Measurements from ENCODE around the gene CKS2.

Gene CKS2

DNA sequence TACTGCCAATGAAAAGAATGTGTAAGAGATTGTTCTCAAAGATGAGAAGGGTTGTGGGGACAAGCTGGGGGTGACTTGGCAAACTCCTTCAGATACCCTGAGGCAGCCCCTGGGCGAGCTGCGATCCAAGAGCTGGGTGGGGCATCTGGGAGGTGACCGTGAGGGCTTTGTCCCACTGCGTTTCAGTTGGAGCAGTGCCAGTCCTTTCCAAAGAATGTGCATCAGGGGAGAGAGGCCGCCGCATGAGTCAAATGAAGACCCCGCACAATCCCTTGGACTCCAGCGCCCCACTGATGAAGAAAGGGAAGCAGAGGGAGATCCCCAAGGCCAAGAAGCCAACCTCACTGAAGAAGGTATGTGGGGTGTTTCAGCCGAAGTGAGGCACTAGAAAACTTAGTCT is 35.7 kb downstream of the CKS2 start:
- DNase-seq = no peak

DNA sequence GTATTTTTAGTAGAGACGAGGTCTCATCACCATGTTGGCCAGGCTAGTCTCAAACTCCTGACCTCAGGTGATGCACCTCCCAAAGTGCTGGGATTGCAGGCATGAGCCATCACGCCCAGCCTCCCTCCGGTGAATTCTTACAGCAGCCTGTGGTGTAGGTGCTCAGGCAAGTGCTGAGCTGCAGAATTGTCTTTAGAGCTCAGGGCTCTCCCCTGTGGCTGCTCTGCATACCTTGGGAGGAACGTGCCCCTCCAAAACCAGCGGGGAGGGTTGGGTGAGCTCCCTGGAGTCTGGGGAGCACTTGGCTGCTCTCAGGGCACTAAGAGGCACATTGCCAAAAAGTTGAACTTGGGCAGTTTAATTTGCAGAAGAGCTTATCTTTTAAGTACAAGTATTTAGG is 36.7 kb downstream of the CKS2 start:
- DNase-seq = no peak

DNA sequence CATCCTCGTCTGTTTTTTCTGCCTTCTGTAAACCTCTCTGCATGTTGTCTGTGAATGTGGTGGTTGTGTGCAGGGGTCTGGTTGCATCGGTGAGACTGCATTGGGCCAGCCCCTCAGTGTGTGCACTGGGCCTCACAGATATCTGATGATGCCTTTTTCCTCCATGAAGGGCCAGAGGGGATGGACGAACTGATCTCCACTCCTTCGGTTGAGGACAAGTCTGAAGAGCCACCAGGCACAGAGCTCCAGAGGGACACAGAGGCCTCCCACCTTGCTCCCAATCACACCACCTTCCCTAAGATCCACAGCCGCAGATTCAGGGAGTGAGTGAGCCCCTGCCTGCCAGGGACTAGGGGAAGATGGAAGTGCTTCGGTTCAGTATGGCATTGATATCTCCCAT is 38.6 kb downstream of the CKS2 start:
- DNase-seq = no peak

DNA sequence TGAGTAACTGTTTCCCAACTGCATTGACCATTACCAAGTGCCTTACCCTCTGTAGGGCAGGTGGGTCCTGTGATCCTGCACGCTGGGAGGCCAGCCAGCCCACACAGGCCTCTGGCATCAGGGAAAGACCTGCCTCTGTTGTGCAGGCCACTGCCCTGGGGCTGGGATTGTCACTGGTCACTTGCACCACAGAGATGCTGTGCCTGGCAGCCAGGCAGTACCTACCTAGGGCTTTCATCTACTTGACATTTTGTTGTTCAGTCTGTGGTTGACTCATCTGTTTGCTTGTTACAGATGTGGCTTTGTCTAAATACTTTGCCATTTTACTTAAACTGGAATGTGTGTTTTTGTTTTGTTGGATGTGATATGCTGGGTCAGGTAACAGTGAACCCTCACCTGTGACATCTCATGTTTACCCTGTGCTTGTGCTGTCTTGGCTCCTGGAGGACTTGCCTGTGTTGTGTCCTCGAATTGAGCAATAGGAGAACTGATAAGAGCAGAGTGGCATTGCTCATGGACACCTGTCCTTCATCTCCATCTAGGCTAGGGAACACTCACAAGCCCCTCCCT is 40.1 kb downstream of the CKS2 start:
- DNase-seq = no peak

DNA sequence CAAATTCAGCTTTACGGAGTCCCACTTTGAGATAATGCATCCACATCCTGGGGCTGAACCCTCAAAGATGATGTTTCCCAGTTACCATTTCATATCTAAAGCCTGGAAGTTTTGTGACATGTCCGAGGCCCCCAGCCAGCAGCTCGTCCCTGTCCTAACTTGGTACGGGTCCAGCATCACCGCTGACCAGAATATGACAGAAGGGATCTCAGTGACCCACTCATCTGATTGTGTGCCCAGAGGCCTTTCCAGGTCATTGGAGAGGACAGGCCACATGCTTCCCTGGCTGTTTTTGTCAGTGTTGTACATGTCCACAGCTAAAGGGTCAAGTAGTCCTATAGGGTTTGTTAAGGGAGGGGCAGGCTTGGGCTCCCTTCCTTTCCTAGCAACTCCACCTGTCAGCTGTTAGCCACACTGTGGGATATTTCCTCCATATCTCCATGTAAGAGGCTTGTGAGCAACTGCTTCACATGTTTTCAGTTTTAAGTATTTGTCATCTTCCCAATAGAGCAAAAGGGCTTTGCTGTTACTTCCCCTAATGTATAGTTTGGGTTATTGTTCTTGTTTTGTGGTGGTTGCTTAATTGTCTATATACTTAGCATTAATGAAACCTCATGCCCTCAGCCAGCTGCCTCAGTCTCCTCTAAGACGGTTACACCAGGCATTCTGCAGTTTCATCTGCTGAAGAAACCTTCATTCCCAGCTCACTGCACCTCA is 40.7 kb downstream of the CKS2 start:
- DNase-seq = no peak

DNA sequence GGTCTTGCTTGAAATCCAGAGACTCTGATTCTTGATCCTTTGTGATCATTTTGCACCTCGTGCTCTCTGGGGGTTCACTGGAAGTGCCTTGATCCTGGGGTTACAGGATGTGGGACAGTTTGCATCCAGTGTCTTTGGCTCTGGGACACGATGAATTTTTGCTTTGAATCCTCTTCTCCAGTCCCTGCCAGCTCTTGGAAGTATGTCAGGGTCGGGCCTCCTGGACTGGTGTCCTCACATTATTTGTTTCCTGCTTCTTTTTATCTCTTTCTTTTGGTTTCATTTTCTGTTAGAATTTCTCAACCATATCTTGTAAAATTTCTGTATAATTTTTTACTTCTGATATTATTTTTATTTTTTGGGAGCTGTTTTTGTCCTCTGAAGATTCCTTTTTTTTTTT is 41.5 kb downstream of the CKS2 start:
- no peak for DNase-seq

DNA sequence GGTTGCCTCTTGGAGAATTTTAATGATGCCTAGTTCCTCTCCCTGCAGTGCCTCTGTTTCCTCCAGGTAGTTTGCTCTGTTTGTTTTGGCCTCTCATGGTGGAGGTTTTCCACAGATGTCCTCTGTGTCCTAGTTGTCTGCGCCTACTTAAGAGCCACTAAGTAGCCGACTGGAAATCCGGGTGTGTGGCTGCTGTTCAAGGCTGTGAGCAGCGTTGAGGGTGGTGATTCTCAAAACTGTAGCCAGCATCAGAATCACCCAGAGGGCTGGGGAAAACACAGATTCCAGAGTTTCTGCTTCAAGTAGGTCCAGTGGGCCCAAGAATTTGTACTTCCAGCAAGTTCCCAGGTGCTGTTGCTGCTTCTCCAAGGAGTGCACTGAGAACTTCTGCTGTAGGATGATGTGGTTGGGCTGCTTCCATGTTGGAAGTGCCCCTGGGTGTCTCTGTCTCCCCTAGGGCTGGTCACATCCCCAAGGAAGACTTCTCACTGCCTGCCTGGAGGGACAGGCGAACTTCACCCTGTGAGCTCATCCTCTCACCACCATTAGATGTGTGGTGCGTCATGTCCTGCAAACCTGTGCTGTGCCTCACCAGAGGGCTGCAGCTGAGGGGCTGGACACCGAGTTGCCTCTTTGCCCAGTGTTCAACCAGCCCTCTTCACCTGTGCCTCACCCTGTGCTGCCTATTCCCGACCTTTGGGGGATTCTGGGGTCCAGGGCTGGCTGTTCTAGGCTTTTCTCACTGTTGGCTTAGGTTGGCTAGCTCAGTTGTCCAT is 42.1 kb downstream of the CKS2 start:
- no peak for DNase-seq

DNA sequence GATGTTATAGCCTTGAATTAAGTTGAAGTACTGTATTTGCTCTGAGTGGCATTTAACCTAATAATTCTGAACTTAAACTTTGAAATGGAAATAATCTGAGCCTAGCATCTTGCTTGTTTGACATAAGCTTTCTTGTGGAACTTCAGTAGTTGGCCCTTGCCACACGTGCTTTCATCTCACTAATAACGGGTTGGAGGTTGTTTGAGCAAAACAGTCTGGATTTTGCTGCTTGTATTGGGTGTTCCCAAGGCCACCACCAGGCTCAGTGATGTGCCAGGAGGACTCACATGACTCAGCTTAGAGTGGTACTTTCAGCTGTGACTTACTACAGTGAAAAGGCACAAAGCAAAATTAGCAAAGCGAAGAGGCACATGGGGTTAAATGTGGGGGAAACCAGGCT is 43.0 kb downstream of the CKS2 start:
- no peak for DNase-seq

DNA sequence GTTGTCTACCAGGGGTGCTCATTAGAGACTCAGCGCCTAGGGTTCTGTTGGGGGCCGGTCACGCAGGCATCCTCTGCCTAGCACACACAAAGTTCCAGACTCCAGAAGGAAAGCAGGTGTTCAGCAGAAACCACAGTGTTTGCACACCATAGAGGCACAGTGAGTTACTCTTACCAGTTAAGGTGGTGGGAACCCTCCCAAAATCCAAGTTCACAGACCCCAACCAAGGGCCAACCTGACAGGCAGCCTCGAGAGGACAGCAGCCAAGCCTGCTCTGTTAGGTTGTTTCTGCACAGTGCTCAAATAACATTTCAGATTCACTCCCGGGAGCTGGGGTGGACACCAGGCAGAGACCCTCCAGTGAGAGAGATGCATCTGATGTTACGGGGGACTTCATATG is 43.5 kb downstream of the CKS2 start:
- DNase-seq = no peak

DNA sequence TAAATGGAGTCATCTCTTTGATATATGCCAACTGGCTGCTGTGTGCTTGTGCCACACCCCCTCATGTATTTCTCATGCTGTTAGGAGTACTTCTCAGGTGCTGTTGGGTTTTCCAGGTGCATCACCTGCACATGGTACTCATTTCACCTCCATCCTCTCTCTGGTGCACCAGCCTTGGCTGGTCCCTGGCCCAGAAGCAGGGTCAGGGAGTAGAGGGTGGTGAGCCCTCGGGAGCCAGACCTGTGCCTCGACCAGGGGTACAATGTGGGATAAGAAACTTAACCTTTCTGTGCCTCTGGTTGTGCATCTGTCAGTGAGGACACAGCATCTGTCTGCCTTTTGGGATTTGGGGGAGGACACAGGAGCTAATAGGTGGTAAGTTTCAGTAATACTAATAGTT is 45.8 kb downstream of the CKS2 start:
- DNase-seq = no peak

DNA sequence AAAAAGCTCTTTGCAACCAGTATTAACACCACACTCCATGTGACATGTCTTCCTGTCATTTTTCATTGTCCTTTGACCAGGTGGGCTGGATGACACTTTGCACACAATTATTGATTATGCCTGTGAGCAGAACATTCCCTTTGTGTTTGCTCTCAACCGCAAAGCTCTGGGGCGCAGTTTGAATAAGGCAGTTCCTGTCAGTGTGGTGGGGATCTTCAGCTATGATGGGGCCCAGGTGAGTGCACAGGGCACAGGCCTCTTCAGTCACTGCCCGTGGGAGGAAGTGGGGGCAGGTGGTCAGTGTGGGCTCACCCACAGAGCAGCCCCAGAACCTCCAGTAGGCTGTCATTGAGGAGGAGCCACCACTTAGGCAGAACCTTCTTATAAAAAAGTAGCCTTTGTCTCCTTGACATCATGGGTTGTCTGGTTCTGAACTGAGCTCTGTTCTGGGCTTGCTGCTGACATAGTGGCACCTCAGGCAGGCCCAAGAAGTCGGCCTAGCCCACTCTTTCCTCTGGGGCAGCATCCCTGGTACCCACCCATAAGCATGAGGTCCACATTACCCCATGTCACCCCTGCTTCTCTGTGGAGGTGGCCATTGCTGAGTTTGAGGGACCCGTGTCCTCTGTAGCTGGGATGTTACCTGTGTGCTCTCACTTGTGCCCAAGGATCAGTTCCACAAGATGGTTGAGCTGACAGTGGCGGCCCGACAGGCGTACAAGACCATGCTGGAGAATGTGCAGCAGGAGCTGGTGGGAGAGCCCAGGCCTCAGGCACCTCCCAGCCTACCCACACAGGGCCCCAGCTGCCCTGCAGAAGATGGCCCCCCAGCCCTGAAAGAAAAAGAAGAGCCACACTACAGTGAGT is 46.6 kb downstream of the CKS2 start:
- no peak for DNase-seq

DNA sequence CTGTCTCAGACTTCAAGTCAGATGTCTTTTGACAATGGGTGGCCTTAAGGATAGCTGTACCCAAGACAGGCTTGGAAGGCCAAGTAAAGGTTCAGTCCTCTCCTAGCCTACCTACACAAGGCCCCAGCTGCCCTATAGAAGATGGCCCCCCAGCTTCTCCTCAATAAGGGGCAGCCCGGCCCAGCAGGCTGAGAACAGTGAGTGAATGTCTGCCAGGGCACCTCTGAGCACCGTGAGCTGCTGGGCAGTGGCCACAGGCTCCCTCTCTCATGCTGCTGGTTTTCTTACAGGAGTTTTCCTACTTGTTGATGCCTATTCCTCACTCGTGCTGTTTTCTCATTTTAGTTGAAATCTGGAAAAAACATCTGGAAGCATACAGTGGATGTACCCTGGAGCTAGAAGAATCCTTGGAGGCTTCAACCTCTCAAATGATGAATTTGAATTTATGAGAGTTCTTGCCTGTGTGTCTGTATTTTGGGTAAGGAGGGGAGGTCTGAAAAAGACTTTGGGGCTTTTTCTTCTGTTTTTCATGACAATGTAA is 47.5 kb downstream of the CKS2 start:
- DNase-seq = no peak

DNA sequence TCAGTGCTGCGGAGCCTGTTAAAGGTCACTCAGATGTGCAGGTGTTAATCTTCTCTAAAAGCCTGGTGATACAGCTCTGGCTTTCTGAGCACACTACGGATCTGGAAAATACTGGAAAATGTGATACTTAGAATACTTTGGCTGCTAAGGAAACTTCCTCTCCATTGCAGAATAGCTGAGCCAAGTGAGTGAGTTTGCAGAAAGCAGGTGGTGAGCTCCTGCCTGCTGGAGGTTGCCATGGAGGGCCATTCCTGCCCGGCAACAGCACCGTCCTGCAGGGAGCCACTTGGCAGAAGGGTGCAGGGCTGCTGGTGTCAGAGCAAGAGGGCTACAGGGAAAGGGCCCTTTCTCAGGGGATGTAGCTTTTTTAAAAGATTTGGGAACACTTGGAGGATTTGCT is 48.0 kb downstream of the CKS2 start:
- DNase-seq = peak in 25 of 51 donors; percentile 8 to 73 (median 42)

DNA sequence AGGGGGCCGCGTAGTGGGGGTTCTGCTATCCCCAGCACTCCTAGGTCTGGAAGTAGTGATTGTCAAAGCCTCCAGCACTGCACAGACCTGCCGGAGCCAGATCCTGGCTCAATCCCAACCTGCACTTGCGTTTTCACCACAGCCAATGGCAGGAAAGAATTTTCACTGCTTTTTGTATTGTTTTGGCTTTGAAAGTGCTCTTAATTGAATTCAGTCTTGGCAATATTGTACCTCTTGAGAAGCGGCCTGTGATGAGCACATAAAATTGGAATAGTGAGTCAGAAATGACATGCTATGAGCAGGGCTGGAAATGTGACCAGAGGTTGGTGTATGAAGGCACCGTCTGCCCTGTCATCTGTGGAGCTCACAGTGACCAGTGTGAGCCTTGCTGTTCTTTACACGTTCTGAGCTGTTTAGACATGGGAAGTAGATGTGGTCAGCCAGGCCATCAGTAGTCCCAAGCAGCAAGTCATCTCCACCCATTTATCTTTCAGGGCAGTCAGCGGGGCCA is 48.8 kb downstream of the CKS2 start:
- peak in 2 of 51 donors; percentile 29 to 32 for DNase-seq

DNA sequence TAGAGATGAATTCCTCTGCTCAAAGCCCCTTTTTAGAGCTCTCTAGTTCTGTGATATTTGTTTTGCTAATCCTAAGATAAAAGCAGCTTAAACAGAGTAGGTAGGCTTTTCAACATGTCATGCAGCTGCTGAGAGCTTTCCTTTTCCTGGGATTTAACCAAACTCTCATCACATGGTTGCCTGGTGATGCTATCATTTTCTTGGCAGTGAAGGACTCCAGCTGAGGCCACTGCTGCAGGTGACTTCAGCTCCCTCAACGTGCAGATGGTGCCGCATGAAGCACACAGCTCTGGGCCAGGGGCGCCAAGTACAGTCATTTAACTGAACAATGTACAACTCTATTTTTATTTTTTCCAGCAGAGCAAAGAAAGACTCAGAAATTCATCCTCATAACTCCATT is 49.5 kb downstream of the CKS2 start:
- peak in 5 of 51 donors; percentile 13 to 37 (median 18) for DNase-seq

DNA sequence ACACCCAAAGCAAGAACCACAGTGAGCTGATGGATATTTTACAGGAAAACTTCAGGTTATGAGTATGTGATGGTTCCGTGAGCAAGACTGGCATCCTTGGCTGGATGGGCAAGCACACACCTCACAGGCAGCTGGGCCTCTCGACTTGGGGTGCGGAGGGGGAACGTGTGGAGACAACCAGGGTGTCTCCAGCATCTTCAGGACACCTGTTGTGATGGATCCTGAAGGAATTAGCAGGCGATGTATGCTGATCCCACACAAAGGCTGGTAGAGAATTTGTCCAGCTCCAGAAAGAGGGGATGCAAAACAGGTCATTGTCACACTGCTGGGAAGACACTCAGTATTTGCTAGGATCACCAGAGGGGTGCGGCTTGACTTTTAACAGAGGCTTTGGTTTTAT is 50.0 kb downstream of the CKS2 start:
- no peak for DNase-seq

DNA sequence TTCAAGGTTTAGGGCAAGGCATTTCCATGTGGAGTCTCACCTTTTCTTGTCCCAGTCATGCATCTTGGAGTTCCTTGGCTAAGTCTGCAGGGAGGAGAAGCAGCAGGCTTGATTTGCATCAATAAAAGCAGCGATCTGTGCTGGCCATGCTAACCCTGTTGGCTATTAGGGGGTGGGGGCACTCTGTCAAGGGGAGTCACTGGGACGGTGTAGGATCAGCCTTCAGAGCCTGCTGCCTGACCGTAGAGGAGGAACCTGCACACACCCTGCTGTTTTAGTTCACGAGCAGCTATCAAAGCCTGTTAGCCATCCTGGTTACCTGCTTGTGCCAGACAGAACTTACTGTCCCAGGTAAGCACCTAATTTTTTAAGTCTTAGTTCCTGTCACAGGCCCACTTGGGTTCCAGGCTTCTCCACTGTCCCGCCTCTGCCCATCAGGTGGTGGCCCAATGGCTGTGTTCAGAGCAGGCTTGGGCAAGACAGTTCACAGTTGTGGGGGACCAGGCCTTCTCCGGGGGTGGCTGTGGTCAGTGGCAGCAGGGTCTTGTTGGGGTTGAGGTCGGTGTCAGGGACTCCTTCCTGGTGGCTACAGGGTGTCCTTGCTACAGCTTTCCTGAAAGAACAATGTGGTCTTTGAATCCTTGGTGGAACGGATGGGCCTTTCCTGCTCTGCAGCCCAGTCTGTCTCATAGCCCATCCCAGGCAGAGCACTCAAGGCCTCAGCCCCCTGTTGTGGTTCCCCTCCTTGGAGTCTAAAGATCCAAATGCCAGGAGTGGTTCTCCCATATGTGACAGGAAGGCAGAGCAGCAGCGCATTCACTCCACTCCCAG is 51.0 kb downstream of the CKS2 start:
- DNase-seq = no peak

DNA sequence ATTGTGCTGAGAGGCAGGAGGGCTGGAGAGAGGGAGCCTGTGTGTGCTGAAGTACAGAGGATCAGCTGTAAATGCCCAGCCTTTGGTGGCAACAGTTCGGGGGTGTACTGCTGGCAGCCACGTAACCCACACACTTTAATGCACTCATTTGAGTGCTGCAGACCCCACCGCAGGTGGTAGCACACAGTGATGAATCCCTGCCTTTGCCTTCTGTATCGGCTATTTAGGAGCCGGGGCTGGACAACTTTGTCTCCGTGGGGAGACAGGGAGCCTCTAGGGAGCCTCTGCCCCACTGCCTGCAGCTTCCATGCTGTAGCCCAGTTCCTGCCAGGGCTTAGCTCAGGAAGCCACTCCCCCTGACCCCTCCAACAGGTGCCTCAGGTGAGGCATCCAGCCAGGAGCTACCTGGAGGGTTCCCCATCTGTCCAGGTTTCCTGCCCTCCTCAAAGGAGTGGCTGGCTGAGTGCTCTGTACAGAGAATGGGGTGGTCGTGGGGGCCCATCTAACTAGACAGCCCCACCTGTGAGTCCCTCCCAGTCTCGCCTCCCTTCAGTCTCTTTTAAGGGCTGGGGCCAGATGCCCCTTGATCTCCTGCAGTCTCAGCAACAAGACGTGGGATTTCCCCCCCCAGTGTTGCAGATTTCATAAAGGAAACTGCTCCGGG is 51.8 kb downstream of the CKS2 start:
- no peak for DNase-seq

DNA sequence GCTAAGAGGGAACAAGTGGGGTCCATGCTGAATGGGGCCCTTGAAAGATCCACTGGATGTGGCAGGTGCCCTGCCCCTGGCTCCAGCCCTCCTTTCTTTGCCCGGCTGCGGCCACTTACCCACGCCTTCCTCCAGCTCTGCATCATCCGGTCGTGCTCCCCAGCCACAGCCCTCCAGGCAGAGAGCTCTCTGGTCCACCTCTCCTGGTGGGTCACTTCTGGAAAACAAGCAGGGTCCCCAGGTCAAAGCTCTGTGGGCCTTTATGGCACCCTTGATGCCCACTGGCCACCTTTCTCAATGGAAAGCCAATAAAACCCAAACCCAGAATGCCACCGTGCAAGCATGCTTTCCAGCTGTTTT is 52.3 kb downstream of the CKS2 start:
- no peak for DNase-seq
